Activated CD8-positive, alpha-beta memory T cell treated with anti-CD3 and anti-CD28 coated beads, Interleukin-2, amount 10 ng/mL, durations not matched to agents 7 days and 5 days (primary cell): Measurements from ENCODE around the gene PXMP4. TPM values are rescaled to one million over a fixed set of nuclear protein-coding genes. Genes with fewer than 3 reads are reported as not detected.
A peak's percentile ranks its signal among the peaks of the same experiment; 100 is the strongest.
"Not testable (repeated sequence)": the region's sequence is repeated elsewhere in the genome, so short reads cannot be mapped to it uniquely, and the experiment has no call there.

Experiments used
- ATAC-seq: fragments of 150-1000 bp; cut with Tn5 transposase; one replicate; pipeline ENCODE4 v1.10.0; 2021; ENCODE audit warnings: moderate library complexity
- CTCF ChIA-PET: fragments of 350-600 bp; sonication (Branson Sonifier 250); formaldehyde crosslinking; loops from one replicate; lab custom pipeline; 2021; ENCODE audit warnings: antibody characterized with exemption; lab: Charles Lee
- DNase-seq: peaks from one replicate; pipeline ENCODE4 v3.0.0-alpha.2; 2020
- H3K27ac Mint-ChIP-seq: one replicate; pipeline ENCODE4 v1.8.0; 2021; ENCODE audit warnings: mild to moderate bottlenecking, mixed read lengths
- H3K27me3 Mint-ChIP-seq: one replicate; pipeline ENCODE4 v1.8.0; 2021; ENCODE audit warnings: mixed read lengths
- H3K36me3 Mint-ChIP-seq: one replicate; pipeline ENCODE4 v1.8.0; 2021; ENCODE audit warnings: mild to moderate bottlenecking, mixed read lengths
- H3K4me1 Mint-ChIP-seq: one replicate; pipeline ENCODE4 v1.8.0; 2021; ENCODE audit warnings: mixed read lengths
- H3K4me3 Mint-ChIP-seq: one replicate; pipeline ENCODE4 v1.8.0; 2021; ENCODE audit warnings: mild to moderate bottlenecking, moderate library complexity, mixed read lengths
- H3K9me3 Mint-ChIP-seq: one replicate; pipeline ENCODE4 v1.8.0; 2022; ENCODE audit warnings: low read depth, mixed read lengths
- total RNA-seq, 2 experiments: library from RNA; stranded (reverse); gene quantifications; one replicate each; pipeline ENCODE4 v1.2.3, GENCODE V29; 2021

The PXMP4 gene
- total RNA-seq, 2 experiments from 2014 or later = 11.9 to 15.6 TPM

- Mint-ChIP-seq H3K36me3 (peaks cover 26% of the 10 kb centered on the region), H3K27ac (peak overlapping the region; percentile 62), H3K9me3 (no peaks in the 10 kb centered on the region), H3K27me3 (no peaks in the 10 kb centered on the region), H3K4me1 (peaks cover 10% of the 10 kb centered on the region), H3K4me3 (no peak overlapping the region)
- CTCF ChIA-PET = no interaction called here
- DNase-seq (no peak), ATAC-seq (peak; percentile 16)
Observed at GRCh38 chr20:33709398-33709797, 10.7 kb downstream of the PXMP4 start.

DNA sequence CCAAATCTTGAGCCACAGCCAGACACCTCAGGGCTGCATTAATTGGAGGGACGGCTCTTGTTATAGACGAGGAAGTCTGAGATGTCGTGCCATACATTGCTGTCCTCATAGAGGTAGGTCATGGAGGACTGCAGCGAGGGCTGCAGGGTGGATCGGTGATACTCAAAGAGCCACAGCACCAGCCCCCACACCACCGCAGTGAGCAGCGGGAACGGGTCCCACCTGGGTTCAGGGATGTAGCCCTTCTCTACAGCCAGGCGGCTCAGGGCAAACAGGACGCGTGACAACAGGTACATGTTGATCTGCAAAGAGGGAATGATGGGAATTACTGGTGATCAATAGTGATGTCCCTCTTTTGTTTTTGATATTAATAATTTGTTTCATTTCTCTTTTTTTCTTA, 12.4 kb downstream of the PXMP4 start:
- Mint-ChIP-seq H3K9me3 (no peaks in the 10 kb centered on the region), H3K4me3 (no peak overlapping the region), H3K4me1 (peaks cover 10% of the 10 kb centered on the region), H3K27me3 (no peaks in the 10 kb centered on the region), H3K36me3 (peaks cover 17% of the 10 kb centered on the region), H3K27ac (no peak overlapping the region)
- CTCF ChIA-PET = no interaction called here
- DNase-seq = no peak
- ATAC-seq = no peak

- no peak for ATAC-seq
- no peak for DNase-seq
- no peak overlapping the region for H3K27ac Mint-ChIP-seq
- no peaks in the 10 kb centered on the region for H3K9me3 Mint-ChIP-seq
- CTCF ChIA-PET = interaction anchor here (0.7 to 1.6 kb wide), 3 partner anchors 24 to 36 kb away, joined by 3 to 5 read pairs (median 3); partner anchors contain the start of gene ZNF341
- no peaks in the 10 kb centered on the region for H3K27me3 Mint-ChIP-seq
- H3K4me1 Mint-ChIP-seq = peaks cover under 1% of the 10 kb centered on the region
- H3K36me3 Mint-ChIP-seq = peaks cover 9% of the 10 kb centered on the region
- no peak overlapping the region for H3K4me3 Mint-ChIP-seq
Observed at GRCh38 chr20:33704197-33704924, 15.7 kb downstream of the PXMP4 start.

- no peak for DNase-seq
- CTCF ChIA-PET = interaction anchor here (0.7 to 1.6 kb wide), 3 partner anchors 24 to 35 kb away, joined by 3 to 5 read pairs (median 3); partner anchors contain the start of gene ZNF341
- H3K27me3 Mint-ChIP-seq = no peaks in the 10 kb centered on the region
- peaks cover 8% of the 10 kb centered on the region for H3K36me3 Mint-ChIP-seq
- H3K4me3 Mint-ChIP-seq = no peak overlapping the region
- H3K4me1 Mint-ChIP-seq = no peaks in the 10 kb centered on the region
- no peaks in the 10 kb centered on the region for H3K9me3 Mint-ChIP-seq
- ATAC-seq = no peak
- no peak overlapping the region for H3K27ac Mint-ChIP-seq
Observed at GRCh38 chr20:33703498-33704137, 16.5 kb downstream of the PXMP4 start.

DNA sequence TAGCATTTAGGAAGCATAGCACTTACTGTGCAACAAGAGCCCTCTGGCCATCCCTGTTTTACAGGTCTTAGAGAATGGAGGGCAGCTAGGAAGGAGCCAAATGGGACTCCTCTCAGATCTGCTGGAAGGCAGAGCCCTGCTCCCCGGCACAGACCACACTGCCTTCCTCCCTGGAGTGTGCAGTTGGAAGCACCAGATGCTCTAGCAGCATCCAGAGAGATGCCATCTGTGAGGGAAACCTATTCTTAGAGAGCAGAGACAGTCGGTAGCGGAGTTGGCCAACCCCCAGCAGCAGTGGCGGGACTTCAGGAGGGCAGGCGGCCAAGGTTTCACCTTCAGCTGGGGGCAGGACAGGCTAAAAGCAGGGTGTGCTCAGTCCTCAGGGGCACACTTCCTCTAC, 17.2 kb downstream of the PXMP4 start:
- no peak for DNase-seq
- ATAC-seq = no peak
- Mint-ChIP-seq H3K36me3 (peaks cover 8% of the 10 kb centered on the region), H3K4me1 (no peaks in the 10 kb centered on the region), H3K27me3 (no peaks in the 10 kb centered on the region), H3K9me3 (no peaks in the 10 kb centered on the region), H3K27ac (no peak overlapping the region), H3K4me3 (no peak overlapping the region)
- CTCF ChIA-PET = no interaction called here

- Mint-ChIP-seq H3K27ac (no peak overlapping the region), H3K36me3 (peaks cover 2% of the 10 kb centered on the region), H3K4me1 (no peaks in the 10 kb centered on the region), H3K4me3 (no peak overlapping the region), H3K27me3 (no peaks in the 10 kb centered on the region), H3K9me3 (no peaks in the 10 kb centered on the region)
- CTCF ChIA-PET = no interaction called here
- DNase-seq (no peak), ATAC-seq (no peak)
Observed at GRCh38 chr20:33701629-33702450, 18.3 kb downstream of the PXMP4 start.

DNA sequence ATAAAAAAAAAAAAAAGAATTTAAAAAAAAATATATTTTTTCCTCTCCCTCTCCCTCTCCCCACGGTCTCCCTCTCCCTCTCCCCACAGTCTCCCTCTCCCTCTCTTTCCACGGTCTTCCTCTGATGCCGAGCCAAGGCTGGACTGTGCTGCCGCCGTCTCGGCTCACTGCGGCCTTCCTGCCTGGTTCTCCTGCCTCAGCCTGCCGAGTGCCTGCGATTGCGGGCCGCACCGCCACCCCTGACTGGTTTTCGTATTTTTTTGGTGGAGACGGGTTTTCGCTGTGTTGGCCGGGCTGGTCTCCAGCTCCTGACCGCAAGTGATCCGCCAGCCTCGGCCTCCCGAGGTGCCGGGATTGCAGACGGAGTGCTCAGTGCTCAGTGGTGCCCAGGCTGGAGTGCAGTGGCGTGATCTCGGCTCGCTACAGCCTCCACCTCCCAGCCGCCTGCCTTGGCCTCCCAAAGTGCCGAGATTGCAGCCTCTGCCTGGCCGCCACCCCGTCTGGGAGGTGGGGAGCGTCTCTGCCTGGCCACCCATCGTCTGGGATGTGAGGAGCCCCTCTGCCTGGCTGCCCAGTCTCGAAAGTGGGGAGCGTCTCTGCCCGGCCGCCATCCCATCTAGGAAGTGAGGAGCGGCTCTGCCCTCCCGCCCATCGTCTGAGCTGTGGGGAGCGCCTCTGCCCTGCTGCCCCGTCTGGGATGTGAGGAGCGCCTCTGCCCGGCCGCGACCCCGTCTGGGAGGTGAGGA, 19.2 kb downstream of the PXMP4 start:
- H3K36me3 Mint-ChIP-seq, H3K9me3 Mint-ChIP-seq, H3K4me1 Mint-ChIP-seq, H3K27ac Mint-ChIP-seq, ATAC-seq, H3K27me3 Mint-ChIP-seq, CTCF ChIA-PET, DNase-seq, H3K4me3 Mint-ChIP-seq: not testable (repeated sequence)

- H3K27me3 Mint-ChIP-seq, H3K27ac Mint-ChIP-seq, ATAC-seq, H3K4me1 Mint-ChIP-seq, H3K4me3 Mint-ChIP-seq, DNase-seq, CTCF ChIA-PET, H3K36me3 Mint-ChIP-seq, H3K9me3 Mint-ChIP-seq: not testable (repeated sequence)
Observed at GRCh38 chr20:33698966-33699365, 21.1 kb downstream of the PXMP4 start.

GRCh38 chr20:33697129-33697528, 23.0 kb downstream of the PXMP4 start:
- H3K27me3 Mint-ChIP-seq = no peaks in the 10 kb centered on the region
- H3K36me3 Mint-ChIP-seq = peaks cover 2% of the 10 kb centered on the region
- H3K9me3 Mint-ChIP-seq = no peaks in the 10 kb centered on the region
- H3K27ac Mint-ChIP-seq = no peak overlapping the region
- DNase-seq (no peak), ATAC-seq (no peak)
- no peak overlapping the region for H3K4me3 Mint-ChIP-seq
- CTCF ChIA-PET = interaction anchor here (0.7 kb wide), 1 partner anchor 31 kb away, joined by 3 read pairs; the partner anchor contains the start of gene ACTL10
- H3K4me1 Mint-ChIP-seq = no peaks in the 10 kb centered on the region

- Mint-ChIP-seq H3K4me3 (no peak overlapping the region), H3K4me1 (peaks cover 2% of the 10 kb centered on the region), H3K9me3 (no peaks in the 10 kb centered on the region), H3K27me3 (no peaks in the 10 kb centered on the region), H3K27ac (no peak overlapping the region), H3K36me3 (no peaks in the 10 kb centered on the region)
- CTCF ChIA-PET = interaction anchor here (0.7 kb wide), 1 partner anchor 30 kb away, joined by 3 read pairs; the partner anchor contains the start of gene ACTL10
- ATAC-seq (no peak), DNase-seq (no peak)
Observed at GRCh38 chr20:33696448-33696847, 23.7 kb downstream of the PXMP4 start.

DNA sequence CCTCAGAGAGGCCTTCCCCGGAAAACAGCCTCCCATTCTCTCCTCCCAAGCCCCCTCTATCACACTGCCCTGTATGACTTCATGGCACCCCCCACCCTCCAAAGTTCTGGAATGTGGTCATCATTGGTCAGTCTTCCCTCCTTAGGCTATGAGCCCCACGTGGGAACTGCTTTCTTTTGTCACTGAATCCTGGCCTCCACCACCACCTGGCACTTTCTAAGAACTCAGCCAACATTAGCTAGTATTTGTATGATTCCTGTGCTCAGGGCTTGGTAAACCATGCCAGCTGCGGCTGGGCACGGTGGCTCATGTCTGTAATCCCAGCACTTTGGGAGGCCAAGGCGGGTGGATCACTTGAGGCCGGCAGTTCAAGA, 25.5 kb downstream of the PXMP4 start:
- H3K9me3 Mint-ChIP-seq = no peaks in the 10 kb centered on the region
- H3K4me1 Mint-ChIP-seq = peaks cover 16% of the 10 kb centered on the region
- CTCF ChIA-PET = interaction anchor here (0.7 to 1.0 kb wide), 2 partner anchors 25 to 37 kb away, joined by 3 to 4 read pairs; partner anchors contain the start of gene ZNF341
- DNase-seq (no peak), ATAC-seq (no peak)
- H3K27ac Mint-ChIP-seq = no peak overlapping the region
- H3K36me3 Mint-ChIP-seq = no peaks in the 10 kb centered on the region
- no peaks in the 10 kb centered on the region for H3K27me3 Mint-ChIP-seq
- no peak overlapping the region for H3K4me3 Mint-ChIP-seq

GRCh38 chr20:33693741-33694638, 26.1 kb downstream of the PXMP4 start:
- CTCF ChIA-PET = interaction anchor here (1.0 kb wide), 1 partner anchor 38 kb away, joined by 3 read pairs; the partner anchor contains the start of gene ZNF341
- no peak overlapping the region for H3K4me3 Mint-ChIP-seq
- H3K9me3 Mint-ChIP-seq = no peaks in the 10 kb centered on the region
- peaks cover 22% of the 10 kb centered on the region for H3K4me1 Mint-ChIP-seq
- no peak overlapping the region for H3K27ac Mint-ChIP-seq
- no peaks in the 10 kb centered on the region for H3K27me3 Mint-ChIP-seq
- DNase-seq (no peak), ATAC-seq (no peak)
- no peaks in the 10 kb centered on the region for H3K36me3 Mint-ChIP-seq
